IMR-90 (cell line): ENCODE results near the gene STXBP6. TPM values are rescaled to one million over a fixed set of nuclear protein-coding genes. Genes with fewer than 3 reads are reported as not detected.

Experiments
- ATAC-seq: fragments of 200-7000 bp; cut with Tn5 transposase; 2 replicates; pipeline ENCODE4 v1.9.1; 2020; ENCODE audit warnings: low read depth, mild to moderate bottlenecking, moderate library complexity
- BruUV-seq: library from RNA; stranded (reverse); fragments of 400-500 nt; replicated peaks from 2 replicates; lab custom pipeline; 2021; lab: Mats Ljungman, UMichigan
- CTCF ChIA-PET: fragments of 300-600 bp; formaldehyde crosslinking; extraction: SDS; loops from one replicate; lab custom pipeline; 2021; ENCODE audit warnings: antibody characterized with exemption; lab: Yijun Ruan, JAX
- POLR2A ChIA-PET: fragments of 300-600 bp; sonication (Branson Sonifier 250); formaldehyde crosslinking; loops from one replicate; lab custom pipeline; 2022; ENCODE audit warnings: antibody characterized with exemption; ENCODE audit not compliant: unreplicated experiment; lab: Charles Lee
- DNase-seq: peaks from one replicate; pipeline ENCODE4 v3.0.0; 2013
- H2AFZ ChIP-seq: replicated peaks from 2 replicates; pipeline ENCODE3; 2013; ENCODE audit warnings: low read length, mild to moderate bottlenecking; ENCODE audit not compliant: poor library complexity
- H2AK5ac ChIP-seq: 2 replicates; pipeline ENCODE4 v1.6.1; 2013; ENCODE audit warnings: low read depth, low read length, inconsistent platforms
- H2AK9ac ChIP-seq: replicated peaks from 2 replicates; pipeline ENCODE3; 2013; ENCODE audit warnings: mild to moderate bottlenecking, low read depth, low read length, moderate library complexity; ENCODE audit not compliant: poor library complexity
- H2BK120ac ChIP-seq: 2 replicates; pipeline ENCODE4 v1.6.1; 2013; ENCODE audit warnings: low read depth, low read length, inconsistent platforms
- H2BK15ac ChIP-seq: 3 replicates; pipeline ENCODE4 v1.6.1; 2013; ENCODE audit warnings: low read depth, low read length, inconsistent platforms
- H2BK20ac ChIP-seq: 2 replicates; pipeline ENCODE4 v1.6.1; 2013; ENCODE audit warnings: low read depth, mild to moderate bottlenecking, inconsistent platforms, low read length, moderate library complexity
- H2BK5ac ChIP-seq: 2 replicates; pipeline ENCODE4 v1.6.1; 2013; ENCODE audit warnings: mild to moderate bottlenecking, low read depth, low read length, inconsistent platforms; ENCODE audit not compliant: poor library complexity, severe bottlenecking
- H3K14ac ChIP-seq: replicated peaks from 2 replicates; pipeline ENCODE4 v1.6.1; 2013; ENCODE audit warnings: low read depth, low read length, inconsistent platforms
- H3K18ac ChIP-seq: 2 replicates; pipeline ENCODE4 v1.6.1; 2013; ENCODE audit warnings: low read depth, low read length, control low read depth
- H3K23ac ChIP-seq: 2 replicates; pipeline ENCODE4 v1.6.1; 2013; ENCODE audit warnings: low read depth, low read length, inconsistent platforms
- H3K27ac ChIP-seq: 2 replicates; pipeline ENCODE4 v1.5.1; 2013; ENCODE audit warnings: mild to moderate bottlenecking, control low read depth, low read length; ENCODE audit not compliant: insufficient read depth
- H3K27me3 ChIP-seq: 2 replicates; pipeline ENCODE4 v1.6.1; 2013; ENCODE audit warnings: low read length; ENCODE audit not compliant: control insufficient read depth, insufficient read depth
- H3K36me3 ChIP-seq: 2 replicates; pipeline ENCODE4 v1.6.1; 2013; ENCODE audit warnings: low read length, mixed read lengths; ENCODE audit not compliant: control insufficient read depth, insufficient read depth
- H3K4ac ChIP-seq: 2 replicates; pipeline ENCODE4 v1.6.1; 2013; ENCODE audit warnings: low read depth, low read length, inconsistent platforms
- H3K4me1 ChIP-seq: 2 replicates; pipeline ENCODE4 v1.6.1; 2013; ENCODE audit warnings: low read length, mixed read lengths; ENCODE audit not compliant: control insufficient read depth, insufficient read depth
- H3K4me2 ChIP-seq: 2 replicates; pipeline ENCODE4 v1.6.1; 2013; ENCODE audit warnings: low read depth, mild to moderate bottlenecking, control low read depth, low read length, moderate library complexity
- H3K4me3 ChIP-seq: 2 replicates; pipeline ENCODE4 v1.5.1; 2013; ENCODE audit warnings: low read depth, mild to moderate bottlenecking, control low read depth, low read length, moderate library complexity; ENCODE audit not compliant: insufficient read depth
- H3K56ac ChIP-seq: 2 replicates; pipeline ENCODE4 v1.6.1; 2013; ENCODE audit warnings: low read length, inconsistent platforms; ENCODE audit not compliant: insufficient read depth; ENCODE audit errors: extremely low read depth
- H3K79me1 ChIP-seq, 2 experiments: 2 replicates each; pipeline ENCODE4 v1.6.1; 2013; ENCODE audit warnings: low read length in 2 of 2, inconsistent platforms in 1 of 2, low read depth in 1 of 2
- H3K9ac ChIP-seq: 2 replicates; pipeline ENCODE4 v1.6.1; 2013; ENCODE audit warnings: low read depth, low read length, control low read depth
- H3K9me1 ChIP-seq: 2 replicates; pipeline ENCODE4 v1.6.1; 2013; ENCODE audit warnings: low read length, inconsistent platforms; ENCODE audit not compliant: insufficient read depth
- H3K9me3 ChIP-seq: 2 replicates; pipeline ENCODE4 v1.6.1; 2013; ENCODE audit warnings: low read length; ENCODE audit not compliant: control insufficient read depth, insufficient read depth
- H4K20me1 ChIP-seq: 2 replicates; pipeline ENCODE4 v1.6.1; 2013; ENCODE audit warnings: low read length, inconsistent platforms; ENCODE audit not compliant: insufficient read depth
- H4K5ac ChIP-seq: 2 replicates; pipeline ENCODE4 v1.6.1; 2013; ENCODE audit warnings: mild to moderate bottlenecking, low read depth, low read length, control low read depth
- H4K8ac ChIP-seq, 2 experiments: 2 replicates each; pipeline ENCODE4 v1.6.1; 2013; ENCODE audit warnings: low read depth in 2 of 2, low read length in 2 of 2, control low read depth in 1 of 2, inconsistent platforms in 1 of 2
- H4K91ac ChIP-seq: 2 replicates; pipeline ENCODE4 v1.6.1; 2013; ENCODE audit warnings: low read depth, low read length, inconsistent platforms; ENCODE audit not compliant: insufficient read depth
- CHD1 ChIP-seq: IDR thresholded peaks from 2 replicates; pipeline ENCODE4 v1.6.1; 2012; ENCODE audit warnings: low read depth, low read length, improper control_type of control experiment
- MAFK ChIP-seq: IDR thresholded peaks from 2 replicates; pipeline ENCODE4 v1.6.1; 2012; ENCODE audit warnings: low read depth, low read length, improper control_type of control experiment
- MAZ ChIP-seq: IDR thresholded peaks from 2 replicates; pipeline ENCODE4 v1.6.1; 2012; ENCODE audit warnings: low read depth, mild to moderate bottlenecking, low read length, improper control_type of control experiment, moderate library complexity, borderline replicate concordance
- MXI1 ChIP-seq: IDR thresholded peaks from 2 replicates; pipeline ENCODE4 v1.6.1; 2012; ENCODE audit warnings: low read depth, mild to moderate bottlenecking, low read length, moderate library complexity, borderline replicate concordance
- NFE2L2 ChIP-seq: fragments of 150-350 bp; IDR thresholded peaks from 2 replicates; pipeline ENCODE4 v1.6.1; 2016; ENCODE audit warnings: low read depth, mild to moderate bottlenecking, low read length
- POLR2A ChIP-seq: IDR thresholded peaks from 2 replicates; pipeline ENCODE4 v1.6.1; 2012; ENCODE audit warnings: mild to moderate bottlenecking, low read depth, low read length
- RCOR1 ChIP-seq: IDR thresholded peaks from 2 replicates; pipeline ENCODE4 v1.6.1; 2012; ENCODE audit warnings: mild to moderate bottlenecking, low read length, improper control_type of control experiment; ENCODE audit not compliant: insufficient replicate concordance
- RFX5 ChIP-seq: IDR thresholded peaks from 2 replicates; pipeline ENCODE4 v1.8.0; 2012; ENCODE audit warnings: low read depth, mild to moderate bottlenecking, low read length, moderate library complexity
- USF2 ChIP-seq: fragments of 150-350 bp; IDR thresholded peaks from 2 replicates; pipeline ENCODE4 v1.6.1; 2017; ENCODE audit warnings: mild to moderate bottlenecking, antibody characterized with exemption, low read length, low read depth
- WGBS, 2 experiments: methylation state at CpG; one replicate each; pipeline versions ENCODE4 v1.1.5 to v1.1.7; 2013; ENCODE audit warnings: missing lambda C conversion rate in 2 of 2; ENCODE audit not compliant: insufficient read length in 1 of 2; ENCODE audit errors: extremely low coverage in 2 of 2; 5-methylcytosine and 5-hydroxymethylcytosine counted together
- dilution Hi-C: fragments of 300-500 bp; cut with HindIII; formaldehyde crosslinking; loops from one replicate; pipeline ENCODE4 v1.14.3; 2018; ENCODE audit warnings: low sequenced_read_pairs; ENCODE audit not compliant: unreplicated experiment
- in situ Hi-C: fragments of 300-500 bp; cut with MboI; formaldehyde crosslinking; loops from 3 replicates; pipeline ENCODE4 v1.14.3; 2019; ENCODE audit warnings: low sequenced_read_pairs, inconsistent platforms, mixed read lengths
- intact Hi-C: fragments of 100-400 bp; cut with micrococcal nuclease; formaldehyde crosslinking; loops from 2 replicates; pipeline ENCODE4 v1.10.0; 2022
- polyA plus RNA-seq, 3 experiments: library from polyadenylated mRNA; depleted of rRNA; stranded (reverse); fragments of >200 nt; gene quantifications; 2 replicates each; pipeline ENCODE4 v1.2.3, GENCODE V29; 2012; ENCODE audit warnings: low replicate concordance in 1 of 3
- total RNA-seq: library from RNA; depleted of rRNA; stranded (reverse); fragments of >200 nt; gene quantifications from 2 replicates; pipeline ENCODE4 v1.2.3, GENCODE V29; 2012
- TF ChIP-seq, protein P1 (sequence below): fragments of 150-350 bp; IDR thresholded peaks from 2 replicates; pipeline ENCODE4 v1.6.1; 2016; ENCODE audit warnings: low read depth, mild to moderate bottlenecking, low read length, moderate library complexity, borderline replicate concordance
- TF ChIP-seq, protein P2 (sequence below): conservative IDR thresholded peaks from 2 replicates; pipeline ENCODE4 v1.5.1; 2012; ENCODE audit warnings: mild to moderate bottlenecking, low read depth, low read length, improper control_type of control experiment

The STXBP6 gene
- total and polyA plus RNA-seq, 2 of the 4 experiments (the other 2 are of a cell fraction): 14.2 to 14.3 TPM

DNA sequence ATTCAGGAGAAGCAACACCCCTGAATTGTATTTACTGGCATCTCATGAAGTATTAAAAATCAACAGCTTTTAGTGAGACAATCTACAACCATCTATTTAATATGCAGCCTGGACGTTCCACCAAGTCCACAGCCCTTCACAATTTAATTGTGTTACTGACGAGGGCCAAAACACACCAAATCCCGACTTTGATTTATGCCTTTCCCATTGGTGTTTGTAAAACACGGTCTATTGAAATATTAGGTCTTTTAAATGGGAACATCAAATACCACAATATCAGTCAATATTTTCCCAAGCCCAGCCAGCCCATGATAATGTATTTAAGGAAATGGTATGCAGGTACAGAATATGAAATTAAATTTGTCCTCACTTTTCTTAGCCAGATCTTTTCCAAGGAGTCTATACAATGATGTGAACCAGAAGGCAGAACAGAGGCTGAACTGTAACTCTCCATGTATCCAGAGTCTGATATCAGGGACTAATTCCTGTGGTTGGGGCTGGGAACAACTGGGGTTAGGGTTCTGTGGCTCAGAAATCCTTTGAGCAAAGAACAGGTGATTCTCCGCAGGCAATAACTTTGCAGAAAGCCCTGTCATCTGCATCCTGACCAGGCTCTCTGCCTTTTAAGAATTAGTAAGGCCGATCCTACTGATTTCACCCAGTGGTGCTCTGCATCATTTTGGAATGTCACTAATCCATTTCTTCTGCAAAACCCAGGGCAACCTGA is 236.7 kb downstream of the STXBP6 start:
- H2AFZ ChIP-seq: no peak overlapping the region
- no peak overlapping the region for H4K8ac ChIP-seq
- ATAC-seq (no peak), DNase-seq (no peak)
- H3K56ac ChIP-seq: no peak overlapping the region
- H3K9ac ChIP-seq: no peak overlapping the region
- H2AK5ac ChIP-seq: no peak overlapping the region
- H4K5ac ChIP-seq: no peak overlapping the region
- no peak overlapping the region for H2BK20ac ChIP-seq
- no peak overlapping the region for H2AK9ac ChIP-seq
- H3K4me1 ChIP-seq: peaks cover 2% of the 10 kb centered on the region; the same call in 1 of the 2 replicates
- in situ Hi-C loops (no loop called here), intact Hi-C loops (no loop called here), dilution Hi-C loops (no loop called here)
- H4K20me1 ChIP-seq: no peaks in the 10 kb centered on the region
- WGBS, 2 experiments: 100% methylated on average over 1 of the region's 6 CpGs; no CpG with 5 or more reads in 1 of the 2 experiments
- no TSS peak for BruUV-seq
- H3K4ac ChIP-seq: no peak overlapping the region
- H3K4me2 ChIP-seq: no peak overlapping the region
- no peaks in the 10 kb centered on the region for H3K79me1 ChIP-seq
- no peak overlapping the region for H3K4me3 ChIP-seq
- no peak overlapping the region for H3K18ac ChIP-seq
- H3K36me3 ChIP-seq: no peaks in the 10 kb centered on the region
- H2BK15ac ChIP-seq: no peak overlapping the region
- no peak overlapping the region for H2BK120ac ChIP-seq
- H2BK5ac ChIP-seq: no peak overlapping the region
- H3K23ac ChIP-seq: no peak overlapping the region
- H3K27ac ChIP-seq: no peak overlapping the region
- no peaks in the 10 kb centered on the region for H3K9me1 ChIP-seq
- ChIA-PET POLR2A (no interaction called here), CTCF (no interaction called here)
- no peak overlapping the region for H4K91ac ChIP-seq
- no peak overlapping the region for H3K14ac ChIP-seq
- no peaks in the 10 kb centered on the region for H3K9me3 ChIP-seq
- TF ChIP-seq MXI1: no peak
- TF ChIP-seq NFE2L2: no peak
- no peak for TF ChIP-seq USF2
- TF ChIP-seq MAZ: no peak
- TF ChIP-seq CHD1: no peak
- TF ChIP-seq POLR2A: no peak
- TF ChIP-seq MAFK: no peak
- no peak for TF ChIP-seq RFX5
- TF ChIP-seq, protein P1, sequence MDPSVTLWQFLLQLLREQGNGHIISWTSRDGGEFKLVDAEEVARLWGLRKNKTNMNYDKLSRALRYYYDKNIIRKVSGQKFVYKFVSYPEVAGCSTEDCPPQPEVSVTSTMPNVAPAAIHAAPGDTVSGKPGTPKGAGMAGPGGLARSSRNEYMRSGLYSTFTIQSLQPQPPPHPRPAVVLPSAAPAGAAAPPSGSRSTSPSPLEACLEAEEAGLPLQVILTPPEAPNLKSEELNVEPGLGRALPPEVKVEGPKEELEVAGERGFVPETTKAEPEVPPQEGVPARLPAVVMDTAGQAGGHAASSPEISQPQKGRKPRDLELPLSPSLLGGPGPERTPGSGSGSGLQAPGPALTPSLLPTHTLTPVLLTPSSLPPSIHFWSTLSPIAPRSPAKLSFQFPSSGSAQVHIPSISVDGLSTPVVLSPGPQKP: no peak
- TF ChIP-seq RCOR1: no peak
- TF ChIP-seq, protein P2, sequence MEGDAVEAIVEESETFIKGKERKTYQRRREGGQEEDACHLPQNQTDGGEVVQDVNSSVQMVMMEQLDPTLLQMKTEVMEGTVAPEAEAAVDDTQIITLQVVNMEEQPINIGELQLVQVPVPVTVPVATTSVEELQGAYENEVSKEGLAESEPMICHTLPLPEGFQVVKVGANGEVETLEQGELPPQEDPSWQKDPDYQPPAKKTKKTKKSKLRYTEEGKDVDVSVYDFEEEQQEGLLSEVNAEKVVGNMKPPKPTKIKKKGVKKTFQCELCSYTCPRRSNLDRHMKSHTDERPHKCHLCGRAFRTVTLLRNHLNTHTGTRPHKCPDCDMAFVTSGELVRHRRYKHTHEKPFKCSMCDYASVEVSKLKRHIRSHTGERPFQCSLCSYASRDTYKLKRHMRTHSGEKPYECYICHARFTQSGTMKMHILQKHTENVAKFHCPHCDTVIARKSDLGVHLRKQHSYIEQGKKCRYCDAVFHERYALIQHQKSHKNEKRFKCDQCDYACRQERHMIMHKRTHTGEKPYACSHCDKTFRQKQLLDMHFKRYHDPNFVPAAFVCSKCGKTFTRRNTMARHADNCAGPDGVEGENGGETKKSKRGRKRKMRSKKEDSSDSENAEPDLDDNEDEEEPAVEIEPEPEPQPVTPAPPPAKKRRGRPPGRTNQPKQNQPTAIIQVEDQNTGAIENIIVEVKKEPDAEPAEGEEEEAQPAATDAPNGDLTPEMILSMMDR: no peak
- no peaks in the 10 kb centered on the region for H3K27me3 ChIP-seq
